K562 (cell line): ENCODE measurements around the gene CPED1.

Experiments used
- BHLHE40 ChIP-seq: IDR thresholded peaks from 2 replicates; pipeline ENCODE4 v1.6.1; 2011; ENCODE audit warnings: low read length, improper control_type of control experiment
- FIP1L1 ChIP-seq: fragments of 200-400 bp; formaldehyde crosslinking; IDR thresholded peaks from 2 replicates; pipeline ENCODE4 v1.6.1; 2018; ENCODE audit warnings: mild to moderate bottlenecking, low read depth, low read length; ENCODE audit not compliant: poor library complexity, severe bottlenecking
- FOXM1 ChIP-seq, 2 experiments: fragments of 450-650 bp in 1 of 2; sonication (generic) in 1 of 2; formaldehyde crosslinking in 1 of 2; IDR thresholded peaks; 2 replicates each; pipeline versions ENCODE4 v1.6.1 to v1.9.0; 2017 to 2022; ENCODE audit warnings: low read depth in 2 of 2, mild to moderate bottlenecking in 2 of 2, missing genetic modification reagents in 1 of 2, moderate library complexity in 1 of 2
- GMEB1 ChIP-seq: fragments of 250-450 bp; sonication (Bioruptor Pico); IDR thresholded peaks from 2 replicates; pipeline ENCODE4 v1.4.0; 2020; ENCODE audit warnings: mild to moderate bottlenecking
- MLX ChIP-seq, 2 experiments: fragments of 450-650 bp in 1 of 2; sonication (generic) in 1 of 2; formaldehyde crosslinking; conservative IDR thresholded peaks; 2 replicates each; pipeline versions ENCODE4 v1.4.0 to v1.8.1; 2020 to 2022; ENCODE audit warnings: mild to moderate bottlenecking in 1 of 2, missing genetic modification reagents in 1 of 2
- POU5F1 ChIP-seq: fragments of 150-350 bp; IDR thresholded peaks from 2 replicates; pipeline ENCODE4 v1.6.1; 2014; ENCODE audit warnings: borderline replicate concordance, low read length, low read depth, mild to moderate bottlenecking; ENCODE audit not compliant: partially characterized antibody
- USF2 ChIP-seq: sonication (generic); formaldehyde crosslinking; IDR thresholded peaks from 2 replicates; pipeline ENCODE4 v1.5.0; 2020; ENCODE audit warnings: missing genetic modification reagents
- TF ChIP-seq, protein P1 (sequence below): sonication (generic); formaldehyde crosslinking; IDR thresholded peaks from 2 replicates; pipeline ENCODE4 v1.8.1; 2023; ENCODE audit warnings: mild to moderate bottlenecking, missing genetic modification reagents

DNA sequence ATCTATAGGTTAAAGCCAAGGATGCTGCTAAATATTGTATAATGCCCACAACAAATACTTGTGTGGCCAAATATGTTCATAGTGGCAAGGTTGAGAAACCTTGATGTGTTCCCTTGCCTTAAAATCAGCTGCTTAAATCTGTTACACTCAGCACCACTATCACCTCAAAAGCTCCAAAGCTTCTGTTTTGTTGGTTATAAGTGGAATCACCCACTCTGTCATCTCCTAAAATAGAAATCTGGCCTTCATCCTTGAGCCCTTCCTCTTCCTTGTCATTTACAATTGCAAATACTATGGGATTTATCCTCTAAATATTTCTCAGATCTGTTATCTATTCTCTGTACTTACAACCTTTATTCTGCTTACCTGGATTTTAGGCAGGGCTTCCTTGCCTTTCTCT lies 61.4 kb downstream of the CPED1 start:
- TF ChIP-seq GMEB1 (no peak), BHLHE40 (no peak), MLX (CRISPR knock-in tag; conservative IDR thresholded peaks at IDR 0.05) (no peak), USF2 (CRISPR knock-in tag) (no peak), POU5F1 (no peak), FIP1L1 (no peak), FOXM1 (IDR thresholded peaks at IDR 0.05; ENCODE audit: low read depth) (no peak), FOXM1 (CRISPR knock-in tag; IDR thresholded peaks at IDR 0.05; ENCODE audit: low read depth) (no peak)
- TF ChIP-seq, protein P1, sequence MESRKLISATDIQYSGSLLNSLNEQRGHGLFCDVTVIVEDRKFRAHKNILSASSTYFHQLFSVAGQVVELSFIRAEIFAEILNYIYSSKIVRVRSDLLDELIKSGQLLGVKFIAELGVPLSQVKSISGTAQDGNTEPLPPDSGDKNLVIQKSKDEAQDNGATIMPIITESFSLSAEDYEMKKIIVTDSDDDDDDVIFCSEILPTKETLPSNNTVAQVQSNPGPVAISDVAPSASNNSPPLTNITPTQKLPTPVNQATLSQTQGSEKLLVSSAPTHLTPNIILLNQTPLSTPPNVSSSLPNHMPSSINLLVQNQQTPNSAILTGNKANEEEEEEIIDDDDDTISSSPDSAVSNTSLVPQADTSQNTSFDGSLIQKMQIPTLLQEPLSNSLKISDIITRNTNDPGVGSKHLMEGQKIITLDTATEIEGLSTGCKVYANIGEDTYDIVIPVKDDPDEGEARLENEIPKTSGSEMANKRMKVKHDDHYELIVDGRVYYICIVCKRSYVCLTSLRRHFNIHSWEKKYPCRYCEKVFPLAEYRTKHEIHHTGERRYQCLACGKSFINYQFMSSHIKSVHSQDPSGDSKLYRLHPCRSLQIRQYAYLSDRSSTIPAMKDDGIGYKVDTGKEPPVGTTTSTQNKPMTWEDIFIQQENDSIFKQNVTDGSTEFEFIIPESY (CRISPR knock-in tag) = no peak
